Suprapubic skin (tissue), 4 donors: ENCODE measurements around the gene PPP6R3.

Experiments
- POLR2A ChIP-seq, 2 donors: fragments of 450-650 bp; IDR thresholded peaks; one replicate each; pipeline ENCODE4 v1.6.1; 2017; ENCODE audit warnings: antibody characterized with exemption in 2 of 2, mild to moderate bottlenecking in 2 of 2, moderate library complexity in 2 of 2
- POLR2AphosphoS5 ChIP-seq, 3 donors: sonication (generic); formaldehyde crosslinking; IDR thresholded peaks; one replicate each; pipeline ENCODE4 v1.6.1; 2017; ENCODE audit warnings: antibody characterized with exemption in 3 of 3
- TF ChIP-seq, protein P1 (sequence below), 2 donors: fragments of 200-600 bp in 1 of 2; fragments of 450-650 bp in 1 of 2; sonication (generic) in 1 of 2; IDR thresholded peaks; one replicate each; pipeline ENCODE4 v1.5.1; 2016 to 2019; ENCODE audit warnings: antibody characterized with exemption in 2 of 2, mild to moderate bottlenecking in 1 of 2, moderate library complexity in 1 of 2

DNA sequence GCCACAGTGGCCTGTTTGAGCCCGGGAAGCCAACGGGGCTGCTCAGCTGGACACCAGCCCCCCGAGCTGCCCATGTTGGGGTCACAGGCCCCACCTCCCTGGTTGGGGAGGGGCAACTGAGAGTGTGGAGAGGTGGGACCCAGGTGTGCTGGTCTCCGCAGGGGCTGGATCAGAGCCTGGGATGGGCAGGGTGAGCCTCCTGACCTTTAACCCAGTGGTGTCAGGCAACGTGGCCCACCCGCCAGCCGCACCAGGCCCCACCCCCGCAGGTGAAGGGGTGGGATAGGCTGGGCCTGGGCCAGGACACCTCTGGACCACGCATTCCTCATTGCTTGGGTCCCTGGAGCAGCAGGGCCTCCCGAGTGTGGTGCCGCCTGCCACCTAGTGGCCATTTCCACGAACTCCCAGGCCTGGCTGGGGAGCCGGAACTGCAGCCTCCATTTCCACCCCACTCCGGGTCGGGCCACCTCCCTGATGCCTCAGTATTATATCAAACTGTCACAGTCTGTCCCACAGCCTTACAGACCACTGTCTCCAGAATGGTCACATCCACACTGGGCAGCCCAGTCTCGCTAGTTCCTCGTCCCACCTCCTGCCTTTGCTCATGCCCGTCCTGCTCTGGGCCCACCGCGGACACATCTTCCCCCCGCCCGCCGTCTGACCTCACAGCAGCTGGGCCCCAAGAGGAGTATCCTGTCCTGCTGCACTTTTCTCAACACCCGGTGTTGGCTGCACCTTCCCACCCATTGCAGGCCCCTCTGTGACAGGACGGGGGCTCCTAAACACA is 13.3 kb upstream of the PPP6R3 start:
- TF ChIP-seq, protein P1, sequence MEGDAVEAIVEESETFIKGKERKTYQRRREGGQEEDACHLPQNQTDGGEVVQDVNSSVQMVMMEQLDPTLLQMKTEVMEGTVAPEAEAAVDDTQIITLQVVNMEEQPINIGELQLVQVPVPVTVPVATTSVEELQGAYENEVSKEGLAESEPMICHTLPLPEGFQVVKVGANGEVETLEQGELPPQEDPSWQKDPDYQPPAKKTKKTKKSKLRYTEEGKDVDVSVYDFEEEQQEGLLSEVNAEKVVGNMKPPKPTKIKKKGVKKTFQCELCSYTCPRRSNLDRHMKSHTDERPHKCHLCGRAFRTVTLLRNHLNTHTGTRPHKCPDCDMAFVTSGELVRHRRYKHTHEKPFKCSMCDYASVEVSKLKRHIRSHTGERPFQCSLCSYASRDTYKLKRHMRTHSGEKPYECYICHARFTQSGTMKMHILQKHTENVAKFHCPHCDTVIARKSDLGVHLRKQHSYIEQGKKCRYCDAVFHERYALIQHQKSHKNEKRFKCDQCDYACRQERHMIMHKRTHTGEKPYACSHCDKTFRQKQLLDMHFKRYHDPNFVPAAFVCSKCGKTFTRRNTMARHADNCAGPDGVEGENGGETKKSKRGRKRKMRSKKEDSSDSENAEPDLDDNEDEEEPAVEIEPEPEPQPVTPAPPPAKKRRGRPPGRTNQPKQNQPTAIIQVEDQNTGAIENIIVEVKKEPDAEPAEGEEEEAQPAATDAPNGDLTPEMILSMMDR (IDR thresholded peaks at IDR 0.05), result peak; percentile 60 to 95
- no peak for TF ChIP-seq POLR2AphosphoS5 (IDR thresholded peaks at IDR 0.05)
- TF ChIP-seq POLR2A (IDR thresholded peaks at IDR 0.05), result no peak
